ENCODE measurements around the gene UQCRC2. TPM values are rescaled to one million over a fixed set of nuclear protein-coding genes. Genes with fewer than 3 reads are reported as not detected.
"Not testable (repeated sequence)": the region's sequence is repeated elsewhere in the genome, so short reads cannot be mapped to it uniquely, and the experiment has no call there.

Gene UQCRC2
- total RNA-seq, 4 donors from 2014 or later: 109 to 172 (median 139) TPM

DNA sequence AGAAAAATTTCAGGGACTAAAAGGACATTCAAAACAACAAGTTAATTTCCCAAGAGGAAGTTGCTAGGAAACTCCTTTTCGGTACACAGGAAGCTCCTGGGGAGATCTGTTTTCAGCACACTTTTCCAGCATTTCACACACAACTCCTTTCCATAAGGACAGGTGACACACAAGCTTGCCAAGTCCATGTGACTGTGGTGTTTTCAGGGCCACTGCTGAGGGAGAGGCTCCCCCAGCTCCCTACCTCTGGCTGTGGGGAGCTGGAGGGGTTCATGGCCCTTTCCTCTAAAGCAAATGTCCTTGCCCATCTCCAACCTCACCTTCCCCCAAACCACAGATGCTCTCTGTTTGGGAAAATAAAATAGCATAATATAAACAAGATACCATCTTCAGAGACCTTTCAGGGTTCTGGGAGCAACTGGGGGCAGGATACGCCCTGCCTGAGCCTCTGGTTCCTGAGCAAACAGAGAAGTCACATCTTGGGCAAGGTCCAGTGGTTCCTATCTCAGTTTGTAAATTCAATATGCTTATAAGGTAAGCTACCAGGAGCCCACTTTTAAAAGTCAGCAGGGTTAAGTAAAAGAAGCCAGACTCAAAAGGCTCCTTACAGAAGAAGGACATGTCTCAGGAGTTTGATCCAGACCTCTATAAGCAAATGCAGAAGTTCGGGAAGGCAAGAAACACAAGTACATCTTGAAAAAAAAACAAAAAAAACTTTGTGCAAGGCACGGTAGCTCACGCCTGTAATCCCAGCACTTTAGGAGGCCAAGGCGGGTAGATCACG is 44.7 kb downstream of the UQCRC2 start:
- Histone ChIP-seq H3K9me3 (no peaks in the 10 kb centered on the region), H3K4me1 (peaks cover 15% of the 10 kb centered on the region), H3K36me3 (no peaks in the 10 kb centered on the region), H3K4me3 (no peak overlapping the region), H3K27ac (no peak overlapping the region), H3K27me3 (no peaks in the 10 kb centered on the region)
- TF ChIP-seq POLR2AphosphoS5 (IDR thresholded peaks at IDR 0.05): no peak
- TF ChIP-seq, protein P1, sequence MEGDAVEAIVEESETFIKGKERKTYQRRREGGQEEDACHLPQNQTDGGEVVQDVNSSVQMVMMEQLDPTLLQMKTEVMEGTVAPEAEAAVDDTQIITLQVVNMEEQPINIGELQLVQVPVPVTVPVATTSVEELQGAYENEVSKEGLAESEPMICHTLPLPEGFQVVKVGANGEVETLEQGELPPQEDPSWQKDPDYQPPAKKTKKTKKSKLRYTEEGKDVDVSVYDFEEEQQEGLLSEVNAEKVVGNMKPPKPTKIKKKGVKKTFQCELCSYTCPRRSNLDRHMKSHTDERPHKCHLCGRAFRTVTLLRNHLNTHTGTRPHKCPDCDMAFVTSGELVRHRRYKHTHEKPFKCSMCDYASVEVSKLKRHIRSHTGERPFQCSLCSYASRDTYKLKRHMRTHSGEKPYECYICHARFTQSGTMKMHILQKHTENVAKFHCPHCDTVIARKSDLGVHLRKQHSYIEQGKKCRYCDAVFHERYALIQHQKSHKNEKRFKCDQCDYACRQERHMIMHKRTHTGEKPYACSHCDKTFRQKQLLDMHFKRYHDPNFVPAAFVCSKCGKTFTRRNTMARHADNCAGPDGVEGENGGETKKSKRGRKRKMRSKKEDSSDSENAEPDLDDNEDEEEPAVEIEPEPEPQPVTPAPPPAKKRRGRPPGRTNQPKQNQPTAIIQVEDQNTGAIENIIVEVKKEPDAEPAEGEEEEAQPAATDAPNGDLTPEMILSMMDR (IDR thresholded peaks at IDR 0.05): no peak
- no peak for TF ChIP-seq POLR2A (IDR thresholded peaks at IDR 0.05)
- no peak for TF ChIP-seq EP300 (IDR thresholded peaks at IDR 0.05)
- 95% methylated on average over 7 of the region's 7 CpGs for WGBS
- no peak for DNase-seq (ENCODE audit: low spot score in 2 of 2)

- Histone ChIP-seq H3K27me3 (no peaks in the 10 kb centered on the region), H3K4me3 (no peak overlapping the region), H3K27ac (no peak overlapping the region), H3K4me1 (peaks cover 15% of the 10 kb centered on the region), H3K36me3 (no peaks in the 10 kb centered on the region), H3K9me3 (no peaks in the 10 kb centered on the region)
- TF ChIP-seq EP300 (IDR thresholded peaks at IDR 0.05): no peak
- TF ChIP-seq POLR2A (IDR thresholded peaks at IDR 0.05): no peak
- TF ChIP-seq POLR2AphosphoS5 (IDR thresholded peaks at IDR 0.05): no peak
- TF ChIP-seq, protein P1 (IDR thresholded peaks at IDR 0.05): no peak
- WGBS: 19% methylated on average over 1 of the region's 1 CpG
- DNase-seq (ENCODE audit: low spot score in 2 of 2): no peak
Observed at GRCh38 chr16:22001591-22001990, 48.4 kb downstream of the UQCRC2 start.

- not testable (repeated sequence) for H3K4me3 ChIP-seq; H3K27me3 ChIP-seq; DNase-seq (ENCODE audit: low spot score in 2 of 2); H3K9me3 ChIP-seq; H3K27ac ChIP-seq; H3K36me3 ChIP-seq
- peaks cover 18% of the 10 kb centered on the region for H3K4me1 ChIP-seq
- 97% methylated on average over 1 of the region's 1 CpG for WGBS
Observed at GRCh38 chr16:22002047-22002446, 48.9 kb downstream of the UQCRC2 start.

GRCh38 chr16:22003195-22003594 is 50.0 kb downstream of the UQCRC2 start:
- no peak overlapping the region for H3K4me3 ChIP-seq
- TF ChIP-seq POLR2A (IDR thresholded peaks at IDR 0.05) (no peak), POLR2AphosphoS5 (IDR thresholded peaks at IDR 0.05) (no peak), EP300 (IDR thresholded peaks at IDR 0.05) (no peak)
- TF ChIP-seq, protein P1 (IDR thresholded peaks at IDR 0.05): no peak
- H3K36me3 ChIP-seq: no peaks in the 10 kb centered on the region
- peaks cover 23% of the 10 kb centered on the region for H3K4me1 ChIP-seq
- WGBS: 78% methylated on average over 4 of the region's 4 CpGs
- no peaks in the 10 kb centered on the region for H3K27me3 ChIP-seq
- H3K9me3 ChIP-seq: no peaks in the 10 kb centered on the region
- no peak for DNase-seq (ENCODE audit: low spot score in 2 of 2)
- H3K27ac ChIP-seq: no peak overlapping the region

GRCh38 chr16:22004341-22004740 is 51.2 kb downstream of the UQCRC2 start:
- H3K36me3 ChIP-seq: no peaks in the 10 kb centered on the region
- peaks cover 31% of the 10 kb centered on the region for H3K4me1 ChIP-seq
- DNase-seq (ENCODE audit: low spot score in 2 of 2): no peak
- H3K27ac ChIP-seq: no peak overlapping the region
- TF ChIP-seq POLR2AphosphoS5 (IDR thresholded peaks at IDR 0.05): no peak
- TF ChIP-seq EP300 (IDR thresholded peaks at IDR 0.05): no peak
- no peak for TF ChIP-seq POLR2A (IDR thresholded peaks at IDR 0.05)
- TF ChIP-seq, protein P1 (IDR thresholded peaks at IDR 0.05): no peak
- H3K4me3 ChIP-seq: no peak overlapping the region
- no peaks in the 10 kb centered on the region for H3K9me3 ChIP-seq
- no peaks in the 10 kb centered on the region for H3K27me3 ChIP-seq
- 73% methylated on average over 3 of the region's 3 CpGs for WGBS
